Activated CD8-positive, alpha-beta T cell treated with anti-CD3 and anti-CD28 coated beads for 36 hours (primary cell): ENCODE results near the gene MRFAP1L1. TPM values are rescaled to one million over a fixed set of nuclear protein-coding genes. Genes with fewer than 3 reads are reported as not detected.

Experiments
- ATAC-seq: fragments of 200-7000 bp; cut with Tn5 transposase; one replicate; pipeline ENCODE4 v1.10.0; 2021; ENCODE audit warnings: mild to moderate bottlenecking, moderate library complexity
- CTCF ChIA-PET: fragments of 350-600 bp; sonication (Branson Sonifier 250); formaldehyde crosslinking; loops from one replicate; lab custom pipeline; 2021; ENCODE audit warnings: antibody characterized with exemption; lab: Charles Lee
- POLR2A ChIA-PET: fragments of 350-600 bp; sonication (Branson Sonifier 250); formaldehyde crosslinking; loops from one replicate; lab custom pipeline; 2021; ENCODE audit warnings: antibody characterized with exemption; lab: Charles Lee
- DNase-seq: peaks from one replicate; pipeline ENCODE4 v3.0.0-alpha.2; 2020
- H3K27ac Mint-ChIP-seq: one replicate; pipeline ENCODE4 v1.8.0; 2021; ENCODE audit warnings: mild to moderate bottlenecking, mixed read lengths
- H3K27me3 Mint-ChIP-seq: one replicate; pipeline ENCODE4 v1.8.0; 2021; ENCODE audit warnings: mixed read lengths
- H3K36me3 Mint-ChIP-seq: one replicate; pipeline ENCODE4 v1.8.0; 2021; ENCODE audit warnings: low read depth, mixed read lengths
- H3K4me1 Mint-ChIP-seq: one replicate; pipeline ENCODE4 v1.8.0; 2021; ENCODE audit warnings: low read depth, mixed read lengths
- H3K4me3 Mint-ChIP-seq: one replicate; pipeline ENCODE4 v1.8.0; 2021; ENCODE audit warnings: mild to moderate bottlenecking, moderate library complexity, mixed read lengths
- H3K9me3 Mint-ChIP-seq: one replicate; pipeline ENCODE4 v1.8.0; 2021; ENCODE audit warnings: mixed read lengths
- intact Hi-C: fragments of 100-400 bp; cut with micrococcal nuclease; formaldehyde crosslinking; loops from one replicate; pipeline ENCODE4 v1.10.0; 2022
- total RNA-seq, 2 experiments: library from RNA; stranded (reverse); gene quantifications; one replicate each; pipeline ENCODE4 v1.2.3, GENCODE V29; 2021
- TF ChIP-seq, protein P1 (sequence below): fragments of 200-600 bp; IDR thresholded peaks from one replicate; pipeline ENCODE4 v1.8.0; 2022; ENCODE audit warnings: antibody characterized with exemption, mild to moderate bottlenecking

The MRFAP1L1 gene
- total RNA-seq, 2 experiments from 2014 or later = 36.7 to 39.2 TPM

DNA sequence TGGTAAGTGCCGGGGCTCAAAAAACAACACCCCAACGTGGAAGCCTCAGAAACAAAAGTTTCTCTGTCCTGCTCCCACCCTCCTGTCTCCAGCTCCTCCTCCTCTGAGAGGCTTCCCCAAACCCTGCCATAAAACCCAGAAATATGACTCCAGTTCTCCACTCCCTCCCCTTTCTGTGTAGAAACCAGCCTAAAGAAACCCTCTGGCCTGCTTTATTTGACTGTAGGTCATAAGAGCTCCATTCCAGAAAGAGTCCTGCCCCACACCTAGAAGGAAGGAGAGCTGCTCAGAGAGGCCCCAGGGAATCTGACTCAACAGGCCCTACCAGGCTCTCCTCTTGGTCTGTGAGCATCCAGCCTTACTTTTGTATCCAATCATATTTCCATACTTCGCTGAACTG lies 16.9 kb downstream of the MRFAP1L1 start:
- no peak for ATAC-seq
- CTCF ChIA-PET = interaction anchor here (0.9 to 2.9 kb wide), 6 partner anchors 9 to 19 kb away, joined by 3 to 8 read pairs (median 4); a partner anchor contains a TSS
- Mint-ChIP-seq H3K9me3 (no peaks in the 10 kb centered on the region), H3K27ac (peak overlapping the region; percentile 92), H3K4me1 (peaks cover 85% of the 10 kb centered on the region), H3K36me3 (no peaks in the 10 kb centered on the region), H3K27me3 (no peaks in the 10 kb centered on the region), H3K4me3 (no peak overlapping the region)
- DNase-seq = no peak
- intact Hi-C loops = no loop called here
- POLR2A ChIA-PET = interaction anchor here (1.5 to 6.9 kb wide), 3 partner anchors 16 to 23 kb away, joined by 5 to 74 read pairs (median 10); partner anchors contain the start of genes BLOC1S4 and MRFAP1L1
- TF ChIP-seq, protein P1, sequence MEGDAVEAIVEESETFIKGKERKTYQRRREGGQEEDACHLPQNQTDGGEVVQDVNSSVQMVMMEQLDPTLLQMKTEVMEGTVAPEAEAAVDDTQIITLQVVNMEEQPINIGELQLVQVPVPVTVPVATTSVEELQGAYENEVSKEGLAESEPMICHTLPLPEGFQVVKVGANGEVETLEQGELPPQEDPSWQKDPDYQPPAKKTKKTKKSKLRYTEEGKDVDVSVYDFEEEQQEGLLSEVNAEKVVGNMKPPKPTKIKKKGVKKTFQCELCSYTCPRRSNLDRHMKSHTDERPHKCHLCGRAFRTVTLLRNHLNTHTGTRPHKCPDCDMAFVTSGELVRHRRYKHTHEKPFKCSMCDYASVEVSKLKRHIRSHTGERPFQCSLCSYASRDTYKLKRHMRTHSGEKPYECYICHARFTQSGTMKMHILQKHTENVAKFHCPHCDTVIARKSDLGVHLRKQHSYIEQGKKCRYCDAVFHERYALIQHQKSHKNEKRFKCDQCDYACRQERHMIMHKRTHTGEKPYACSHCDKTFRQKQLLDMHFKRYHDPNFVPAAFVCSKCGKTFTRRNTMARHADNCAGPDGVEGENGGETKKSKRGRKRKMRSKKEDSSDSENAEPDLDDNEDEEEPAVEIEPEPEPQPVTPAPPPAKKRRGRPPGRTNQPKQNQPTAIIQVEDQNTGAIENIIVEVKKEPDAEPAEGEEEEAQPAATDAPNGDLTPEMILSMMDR = no peak

DNA sequence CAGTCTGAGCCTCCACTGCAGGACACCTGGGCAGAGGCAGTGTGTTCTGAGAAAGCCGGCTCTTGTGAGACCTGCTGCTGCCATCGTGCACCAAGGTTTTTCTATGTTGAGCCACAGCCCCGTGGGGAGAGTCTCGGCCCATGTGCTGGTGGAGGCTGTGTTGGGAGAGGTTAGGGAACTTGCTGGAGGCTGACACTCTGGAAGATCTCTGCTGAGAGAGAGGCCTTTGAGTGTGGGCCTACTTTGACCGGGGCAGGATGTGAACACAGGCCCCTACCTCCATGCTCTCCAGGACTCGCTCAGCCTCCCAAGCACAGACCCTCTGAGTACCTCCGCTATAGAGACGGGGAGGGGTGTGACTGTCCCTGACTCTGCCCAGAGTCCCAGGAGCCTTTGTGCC lies 17.3 kb downstream of the MRFAP1L1 start:
- peaks cover 88% of the 10 kb centered on the region for H3K4me1 Mint-ChIP-seq
- ChIA-PET POLR2A (interaction anchor here (1.5 to 6.9 kb wide), 3 partner anchors 16 to 23 kb away, joined by 5 to 74 read pairs (median 10); partner anchors contain the start of genes BLOC1S4 and MRFAP1L1), CTCF (interaction anchor here (1.1 to 2.9 kb wide), 5 partner anchors 9 to 19 kb away, joined by 3 to 8 read pairs (median 6); a partner anchor contains a TSS)
- H3K27ac Mint-ChIP-seq = peak overlapping the region; percentile 92
- intact Hi-C loops = no loop called here
- TF ChIP-seq, protein P1 = no peak
- no peak for ATAC-seq
- no peak overlapping the region for H3K4me3 Mint-ChIP-seq
- no peaks in the 10 kb centered on the region for H3K36me3 Mint-ChIP-seq
- no peaks in the 10 kb centered on the region for H3K27me3 Mint-ChIP-seq
- no peaks in the 10 kb centered on the region for H3K9me3 Mint-ChIP-seq
- DNase-seq = no peak

- H3K27ac Mint-ChIP-seq = peak overlapping the region; percentile 93
- peaks cover 75% of the 10 kb centered on the region for H3K4me1 Mint-ChIP-seq
- peak; percentile 10 for ATAC-seq
- TF ChIP-seq, protein P1 = no peak
- no peaks in the 10 kb centered on the region for H3K27me3 Mint-ChIP-seq
- CTCF ChIA-PET = interaction anchor here (0.8 to 3.4 kb wide), 9 partner anchors 8 to 185 kb away, joined by 3 to 40 read pairs (median 4); partner anchors contain the start of gene MRFAP1L1
- POLR2A ChIA-PET = interaction anchor here (0.7 to 6.9 kb wide), 11 partner anchors 9 to 195 kb away, joined by 3 to 74 read pairs (median 4); partner anchors contain the start of genes BLOC1S4, MAN2B2 and MRFAP1L1
- H3K4me3 Mint-ChIP-seq = peak overlapping the region; percentile 74
- DNase-seq = peak; percentile 39
- no peaks in the 10 kb centered on the region for H3K36me3 Mint-ChIP-seq
- no peaks in the 10 kb centered on the region for H3K9me3 Mint-ChIP-seq
- intact Hi-C loops = no loop called here
Measured at GRCh38 chr4:6689506-6689960, 20.1 kb downstream of the MRFAP1L1 start.

GRCh38 chr4:6688879-6689505 lies 20.7 kb downstream of the MRFAP1L1 start:
- H3K9me3 Mint-ChIP-seq = no peaks in the 10 kb centered on the region
- intact Hi-C loops = no loop called here
- CTCF ChIA-PET = interaction anchor here (0.8 to 3.4 kb wide), 8 partner anchors 8 to 185 kb away, joined by 3 to 40 read pairs (median 4); partner anchors contain the start of gene MRFAP1L1
- peak overlapping the region; percentile 74 for H3K4me3 Mint-ChIP-seq
- TF ChIP-seq, protein P1 = no peak
- ATAC-seq = peak; percentile 85
- no peaks in the 10 kb centered on the region for H3K27me3 Mint-ChIP-seq
- H3K27ac Mint-ChIP-seq = peak overlapping the region; percentile 93
- POLR2A ChIA-PET = interaction anchor here (1.0 to 6.9 kb wide), 10 partner anchors 8 to 114 kb away, joined by 3 to 74 read pairs (median 4); partner anchors contain the start of genes BLOC1S4, MAN2B2 and MRFAP1L1
- H3K4me1 Mint-ChIP-seq = peaks cover 70% of the 10 kb centered on the region
- H3K36me3 Mint-ChIP-seq = no peaks in the 10 kb centered on the region
- DNase-seq = peak; percentile 96
